ENCODE results near the gene COPB2. TPM values are rescaled to one million over a fixed set of nuclear protein-coding genes. Genes with fewer than 3 reads are reported as not detected.

Gene COPB2
- total and polyA plus RNA-seq, 2 donors, result 59.3 to 157 TPM

GRCh38 chr3:139329364-139329850 is 60.0 kb downstream of the COPB2 start:
- peak; percentile 39 for DNase-seq (ENCODE audit: extremely low spot score)
- Histone ChIP-seq H3K27ac (ENCODE audit: low read depth) (no peak overlapping the region), H3K36me3 (ENCODE audit: insufficient read depth) (no peaks in the 10 kb centered on the region), H3K4me3 (ENCODE audit: low read depth, low read length) (no peak overlapping the region), H3K4me1 (ENCODE audit: insufficient read depth) (no peaks in the 10 kb centered on the region)
- 10% methylated on average over 25 of the region's 25 CpGs for WGBS

DNA sequence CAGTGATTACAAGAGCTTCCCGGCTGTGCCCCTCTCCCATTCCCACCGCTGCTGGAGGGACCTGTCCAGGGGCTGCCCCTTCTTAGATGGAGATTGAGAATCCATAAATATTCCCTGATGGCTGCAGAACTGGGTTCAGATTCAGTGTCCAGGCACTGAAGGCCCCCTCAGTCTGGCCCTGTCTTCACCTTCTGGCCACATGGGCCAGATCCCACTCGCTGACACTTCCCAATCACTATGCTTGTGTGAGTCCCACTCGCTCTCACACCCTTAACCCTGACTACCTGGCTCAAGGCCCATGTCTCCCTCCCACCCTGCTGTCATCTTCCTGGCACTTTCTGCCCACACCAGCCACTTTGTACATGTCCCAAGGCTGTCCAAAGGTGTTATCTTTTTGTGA is 61.1 kb downstream of the COPB2 start:
- WGBS, result 90% methylated on average over 4 of the region's 4 CpGs
- Histone ChIP-seq H3K27ac (ENCODE audit: low read depth) (no peak overlapping the region), H3K4me1 (ENCODE audit: insufficient read depth) (no peaks in the 10 kb centered on the region), H3K4me3 (ENCODE audit: low read depth, low read length) (no peak overlapping the region), H3K36me3 (ENCODE audit: insufficient read depth) (no peaks in the 10 kb centered on the region)
- no peak for DNase-seq (ENCODE audit: extremely low spot score)

DNA sequence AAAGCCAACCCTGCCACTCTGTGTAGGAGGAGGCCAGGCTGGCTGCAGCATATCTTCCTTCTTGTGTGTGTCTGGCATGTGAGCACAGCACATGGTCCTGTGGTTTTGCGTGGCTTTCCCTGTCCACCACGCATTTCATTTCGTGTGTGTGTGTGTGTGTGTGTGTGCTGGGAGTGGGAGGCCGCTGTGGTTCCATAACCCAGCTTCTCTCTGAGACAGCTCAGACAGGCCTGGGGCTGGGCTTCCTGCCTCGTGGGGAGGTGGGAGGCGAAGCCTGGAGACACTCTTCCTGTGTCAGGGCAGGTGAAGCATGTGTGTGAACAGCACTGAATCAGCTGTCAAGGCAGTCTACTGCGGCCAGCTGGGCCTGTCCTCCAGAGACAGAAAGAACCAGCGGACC is 61.6 kb downstream of the COPB2 start:
- Histone ChIP-seq H3K36me3 (ENCODE audit: insufficient read depth) (no peaks in the 10 kb centered on the region), H3K4me3 (ENCODE audit: low read depth, low read length) (no peak overlapping the region), H3K27ac (ENCODE audit: low read depth) (no peak overlapping the region)

DNA sequence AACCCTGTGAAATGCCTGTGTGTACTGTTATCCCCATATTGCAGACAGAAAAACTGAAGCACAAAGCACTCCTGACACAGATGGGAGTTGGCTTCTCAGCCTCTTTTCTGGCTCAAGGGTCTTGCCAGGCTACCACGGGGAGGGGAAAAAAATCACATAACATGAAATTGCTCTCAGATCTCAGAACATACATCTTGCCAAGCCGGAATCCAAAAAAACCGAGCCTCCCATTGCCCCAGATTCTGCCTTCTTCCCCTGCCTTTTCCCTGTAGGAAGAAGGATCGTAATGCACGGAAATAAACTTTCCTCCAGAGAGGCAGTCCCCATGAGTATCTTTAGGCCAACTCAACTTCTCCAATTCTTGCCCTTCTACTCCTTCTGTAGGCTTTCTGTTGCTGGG is 62.2 kb downstream of the COPB2 start:
- no peaks in the 10 kb centered on the region for H3K36me3 ChIP-seq (ENCODE audit: insufficient read depth)
- DNase-seq (ENCODE audit: extremely low spot score), result no peak
- no peak overlapping the region for H3K4me3 ChIP-seq (ENCODE audit: low read depth, low read length)
- H3K4me1 ChIP-seq (ENCODE audit: insufficient read depth), result no peaks in the 10 kb centered on the region
- H3K27ac ChIP-seq (ENCODE audit: low read depth), result no peak overlapping the region
- WGBS, result 82% methylated on average over 5 of the region's 5 CpGs

More for the DNA sequence above, 61.6 kb downstream of the COPB2 start:
- H3K4me1 ChIP-seq (ENCODE audit: insufficient read depth), result no peaks in the 10 kb centered on the region
- no peak for DNase-seq (ENCODE audit: extremely low spot score)
- 78% methylated on average over 8 of the region's 8 CpGs for WGBS

DNA sequence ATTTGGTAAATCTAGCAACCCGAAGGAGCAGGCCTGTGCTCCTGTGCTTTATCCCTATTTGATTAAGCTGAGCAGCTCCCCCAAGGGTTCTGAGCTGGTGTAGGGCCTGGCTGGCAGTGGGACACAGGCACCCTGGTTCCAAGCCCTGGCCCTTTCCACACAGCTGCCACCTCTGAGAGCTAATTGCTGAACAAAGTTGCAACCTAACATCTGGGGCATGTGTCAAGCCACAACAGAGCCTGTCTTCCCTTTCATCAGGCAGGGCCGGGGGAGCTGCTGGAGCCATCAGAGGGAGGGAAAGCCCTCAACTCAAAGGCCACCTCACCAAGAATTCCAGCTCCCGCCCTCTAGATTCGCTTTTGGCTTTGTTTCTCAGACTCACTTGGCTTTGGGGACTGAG is 62.7 kb downstream of the COPB2 start:
- Histone ChIP-seq H3K36me3 (ENCODE audit: insufficient read depth) (no peaks in the 10 kb centered on the region), H3K4me3 (ENCODE audit: low read depth, low read length) (no peak overlapping the region), H3K27ac (ENCODE audit: low read depth) (no peak overlapping the region), H3K4me1 (ENCODE audit: insufficient read depth) (no peaks in the 10 kb centered on the region)
- no peak for DNase-seq (ENCODE audit: extremely low spot score)
- WGBS, result 71% methylated on average over 4 of the region's 4 CpGs

DNA sequence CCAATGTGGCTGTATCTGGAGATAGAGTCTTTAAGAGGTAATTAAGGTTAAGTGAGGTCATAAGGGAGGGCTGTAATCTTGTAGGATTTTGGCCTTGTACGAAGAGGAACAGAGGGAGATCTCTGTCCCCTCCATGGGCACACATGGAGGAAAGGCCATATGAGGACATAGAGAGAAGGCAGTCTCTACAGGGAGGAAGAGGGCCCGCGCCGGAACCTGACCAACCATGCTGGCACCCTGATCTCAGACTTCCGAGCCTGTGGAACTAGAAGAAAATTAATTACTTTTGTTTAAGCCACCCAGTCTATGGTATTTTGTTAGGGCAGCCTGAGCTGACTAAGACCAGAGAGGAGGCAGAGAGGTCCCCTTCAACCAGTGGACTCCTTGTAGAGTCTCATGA is 63.3 kb downstream of the COPB2 start:
- Histone ChIP-seq H3K27ac (ENCODE audit: low read depth) (no peak overlapping the region), H3K4me1 (ENCODE audit: insufficient read depth) (no peaks in the 10 kb centered on the region), H3K4me3 (ENCODE audit: low read depth, low read length) (no peak overlapping the region), H3K36me3 (ENCODE audit: insufficient read depth) (no peaks in the 10 kb centered on the region)
- DNase-seq (ENCODE audit: extremely low spot score), result no peak
- 88% methylated on average over 5 of the region's 5 CpGs for WGBS

DNA sequence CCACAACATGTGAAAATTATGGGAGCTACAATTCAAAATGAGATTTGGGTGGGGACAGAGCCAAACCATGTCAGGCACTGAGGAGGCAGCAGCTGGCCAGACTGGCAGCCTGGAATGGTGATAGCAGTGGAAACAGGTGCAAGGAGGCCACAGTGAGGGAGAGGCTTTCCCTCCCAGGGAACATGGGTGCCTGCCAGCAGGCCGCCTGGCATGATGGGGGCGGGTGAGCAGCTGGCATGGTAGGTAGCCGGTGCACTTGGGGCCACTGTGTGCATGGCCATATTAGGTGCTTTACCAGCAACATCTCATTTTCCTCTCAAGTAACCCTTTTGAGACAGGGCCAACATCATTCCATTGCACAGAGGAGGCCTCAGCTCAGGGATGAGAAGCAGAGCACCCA is 63.9 kb downstream of the COPB2 start:
- WGBS, result 89% methylated on average over 3 of the region's 3 CpGs
- H3K27ac ChIP-seq (ENCODE audit: low read depth), result no peak overlapping the region
- H3K36me3 ChIP-seq (ENCODE audit: insufficient read depth), result no peaks in the 10 kb centered on the region
- no peak overlapping the region for H3K4me3 ChIP-seq (ENCODE audit: low read depth, low read length)
- DNase-seq (ENCODE audit: extremely low spot score), result no peak
- H3K4me1 ChIP-seq (ENCODE audit: insufficient read depth), result no peaks in the 10 kb centered on the region

DNA sequence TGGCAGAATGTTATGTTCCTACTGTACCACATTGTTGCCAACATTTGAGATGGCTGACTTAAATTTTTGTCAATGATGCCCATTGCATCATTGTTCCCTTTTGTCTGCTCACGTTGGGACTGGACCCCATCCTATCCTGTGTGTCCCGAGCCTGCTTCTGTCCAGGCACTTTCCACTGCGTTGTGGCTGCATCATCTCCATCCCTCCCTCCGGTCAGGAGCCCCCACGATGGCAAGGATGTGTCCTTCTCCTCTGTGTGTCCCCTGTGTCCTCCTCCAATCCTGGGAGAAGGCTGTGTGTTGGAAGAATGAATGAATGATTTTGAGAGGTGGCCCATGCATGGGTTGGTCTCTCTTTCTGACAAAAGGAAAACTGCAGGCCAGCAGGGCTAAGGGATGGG is 65.0 kb downstream of the COPB2 start:
- DNase-seq (ENCODE audit: extremely low spot score), result no peak
- no peak overlapping the region for H3K4me3 ChIP-seq (ENCODE audit: low read depth, low read length)
- WGBS, result 56% methylated on average over 5 of the region's 5 CpGs
- H3K27ac ChIP-seq (ENCODE audit: low read depth), result no peak overlapping the region
- H3K4me1 ChIP-seq (ENCODE audit: insufficient read depth), result no peaks in the 10 kb centered on the region
- no peaks in the 10 kb centered on the region for H3K36me3 ChIP-seq (ENCODE audit: insufficient read depth)

DNA sequence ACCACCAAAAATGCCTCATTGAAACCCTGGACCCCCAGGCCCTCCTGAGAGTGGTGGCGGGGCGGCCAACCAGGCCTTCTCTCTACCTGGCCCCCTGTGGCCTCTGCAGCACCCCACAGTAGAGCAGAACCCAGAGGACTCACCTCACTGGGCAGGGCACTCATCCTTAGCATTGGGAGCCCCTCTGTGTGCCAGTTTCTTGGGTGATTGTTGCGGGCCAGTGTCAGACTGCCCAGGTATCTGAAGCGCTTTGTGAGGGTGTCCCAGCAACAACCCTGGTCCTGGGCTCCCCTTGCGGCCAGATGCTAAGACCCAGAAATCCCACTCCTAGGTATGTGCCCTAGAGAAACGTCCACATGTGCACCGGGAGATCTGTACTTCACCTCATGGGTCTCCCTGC is 66.3 kb downstream of the COPB2 start:
- DNase-seq (ENCODE audit: extremely low spot score), result no peak
- 91% methylated on average over 7 of the region's 7 CpGs for WGBS

DNA sequence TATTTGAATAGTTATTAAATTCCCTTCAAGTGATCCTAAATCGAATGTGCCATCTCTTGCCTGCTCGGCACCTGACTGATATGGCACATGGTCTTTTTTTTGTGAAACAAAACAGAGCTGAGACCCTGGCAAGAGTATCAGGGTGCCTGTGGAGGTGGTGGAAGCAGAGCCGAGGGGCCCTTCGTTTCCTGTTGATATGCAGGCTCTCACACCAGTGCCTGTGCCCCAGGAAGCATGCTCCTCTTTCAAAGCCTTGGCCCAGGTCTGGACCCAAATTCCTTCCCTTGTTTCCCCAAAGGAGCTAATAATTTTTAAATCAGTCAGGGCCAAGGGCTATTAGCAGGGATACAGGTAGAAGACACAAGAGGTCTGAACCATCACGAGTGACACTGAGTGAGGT is 67.1 kb downstream of the COPB2 start:
- no peak overlapping the region for H3K4me3 ChIP-seq (ENCODE audit: low read depth, low read length)
- WGBS, result 58% methylated on average over 5 of the region's 5 CpGs
- no peak for DNase-seq (ENCODE audit: extremely low spot score)
- no peaks in the 10 kb centered on the region for H3K36me3 ChIP-seq (ENCODE audit: insufficient read depth)
- H3K27ac ChIP-seq (ENCODE audit: low read depth), result no peak overlapping the region
- H3K4me1 ChIP-seq (ENCODE audit: insufficient read depth), result no peaks in the 10 kb centered on the region

More for the DNA sequence above, 66.3 kb downstream of the COPB2 start:
- H3K4me1 ChIP-seq (ENCODE audit: insufficient read depth), result no peaks in the 10 kb centered on the region
- H3K36me3 ChIP-seq (ENCODE audit: insufficient read depth), result no peaks in the 10 kb centered on the region
- no peak overlapping the region for H3K4me3 ChIP-seq (ENCODE audit: low read depth, low read length)
- no peak overlapping the region for H3K27ac ChIP-seq (ENCODE audit: low read depth)

DNA sequence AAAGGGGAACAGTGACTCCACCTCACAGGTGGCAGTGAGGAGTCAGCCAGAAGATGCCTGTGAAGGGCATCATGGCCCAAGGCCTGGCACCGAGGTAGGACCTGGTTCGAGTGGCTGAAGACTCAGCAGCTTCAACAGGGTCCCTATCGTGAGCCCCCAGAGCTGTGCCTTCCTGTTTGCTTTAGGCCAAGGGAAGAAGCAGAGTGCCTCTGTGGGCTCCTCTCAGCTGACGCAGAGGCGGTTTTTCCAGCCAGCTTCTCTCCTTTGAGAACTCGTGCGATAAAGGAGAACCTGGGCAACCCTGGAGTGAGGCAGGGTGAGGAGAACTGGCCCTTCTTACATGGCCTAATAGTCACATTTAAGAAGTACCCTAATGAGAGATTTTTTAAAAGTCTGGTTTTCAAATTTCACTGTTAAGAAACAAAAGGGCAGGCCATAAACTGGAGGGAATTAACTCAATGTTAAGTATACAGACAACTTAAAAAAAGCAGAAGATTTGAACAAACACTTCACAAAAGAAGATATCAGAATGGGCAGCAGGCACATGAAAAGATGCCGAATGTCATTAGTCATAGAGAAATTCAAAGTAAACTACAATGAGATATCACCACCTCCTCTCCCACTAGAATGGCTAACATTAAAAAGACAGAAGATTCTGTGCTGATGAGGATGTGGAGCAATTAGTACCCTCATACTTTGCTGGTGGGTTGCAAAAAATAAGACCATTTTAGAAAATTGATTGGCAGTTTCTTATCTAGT is 68.7 kb downstream of the COPB2 start:
- WGBS, result 77% methylated on average over 8 of the region's 8 CpGs
- Histone ChIP-seq H3K27ac (ENCODE audit: low read depth) (no peak overlapping the region), H3K4me3 (ENCODE audit: low read depth, low read length) (no peak overlapping the region), H3K4me1 (ENCODE audit: insufficient read depth) (no peaks in the 10 kb centered on the region), H3K36me3 (ENCODE audit: insufficient read depth) (no peaks in the 10 kb centered on the region)
- DNase-seq (ENCODE audit: extremely low spot score), result no peak

DNA sequence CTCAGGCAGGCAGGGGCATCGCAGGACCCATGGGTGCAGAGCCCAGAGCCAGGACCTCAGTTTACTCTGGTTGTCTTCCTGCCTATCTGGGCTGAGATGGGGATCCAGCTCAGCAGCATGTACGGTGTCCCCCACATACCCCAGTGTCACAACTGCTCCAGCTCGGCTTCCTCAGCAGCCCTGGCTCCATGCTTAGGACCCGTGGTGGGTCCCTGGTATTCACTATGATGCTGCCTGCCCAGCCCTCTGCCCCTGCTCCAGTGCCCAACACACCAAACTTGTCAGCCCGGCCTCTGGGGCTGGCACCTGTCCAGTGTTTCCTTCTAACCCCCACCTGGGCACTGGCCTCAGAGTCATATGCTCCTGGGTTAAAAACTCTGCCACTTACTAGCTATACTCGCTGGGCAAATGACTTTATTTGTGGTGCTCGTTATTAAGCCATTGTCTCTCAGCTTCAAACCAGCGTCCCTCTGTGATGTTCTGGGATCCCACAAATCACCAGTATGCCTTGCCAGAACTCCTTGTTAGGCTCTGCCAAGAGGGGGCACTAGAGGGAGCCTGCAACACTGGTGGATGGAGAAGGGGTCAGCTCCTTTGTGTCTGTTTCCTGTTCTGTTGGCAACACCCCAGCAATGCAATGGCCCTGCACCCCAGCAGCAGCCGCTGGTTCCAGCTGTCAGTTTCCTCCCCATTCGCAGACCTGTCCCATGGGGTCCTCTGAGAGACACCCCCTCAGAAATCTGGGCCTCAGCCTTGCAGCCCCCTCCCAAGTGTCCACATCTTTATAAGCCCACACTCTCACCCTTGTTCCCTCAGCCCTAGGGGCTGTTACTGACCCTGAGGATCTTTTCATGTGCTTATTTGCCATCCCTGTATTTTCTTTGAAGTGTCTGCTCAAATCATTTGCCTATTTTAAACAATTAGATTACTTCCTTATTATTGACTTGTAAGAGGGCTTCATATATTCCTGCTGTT is 69.7 kb downstream of the COPB2 start:
- no peak overlapping the region for H3K27ac ChIP-seq (ENCODE audit: low read depth)
- no peaks in the 10 kb centered on the region for H3K36me3 ChIP-seq (ENCODE audit: insufficient read depth)
- WGBS, result 66% methylated on average over 10 of the region's 10 CpGs
- H3K4me3 ChIP-seq (ENCODE audit: low read depth, low read length), result no peak overlapping the region
- H3K4me1 ChIP-seq (ENCODE audit: insufficient read depth), result no peaks in the 10 kb centered on the region
- no peak for DNase-seq (ENCODE audit: extremely low spot score)

DNA sequence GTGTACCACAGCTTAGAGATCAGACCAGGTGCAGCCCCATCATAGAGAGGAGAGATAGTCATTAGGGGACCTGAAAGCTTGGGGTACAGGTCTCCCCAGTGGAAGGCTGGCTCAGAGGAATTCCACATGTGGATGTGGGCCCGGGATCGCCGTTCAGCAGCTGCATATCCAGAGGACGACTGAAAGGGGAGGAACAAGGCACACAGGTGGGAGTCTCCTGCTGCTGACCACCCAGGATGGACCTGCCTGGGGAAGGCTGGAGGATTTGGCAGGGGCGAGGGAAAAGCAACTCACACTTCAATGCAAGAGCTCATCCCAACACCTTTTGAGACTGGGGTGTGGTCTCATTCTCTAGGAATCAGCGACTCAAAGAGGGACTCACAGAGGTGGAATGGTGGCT is 70.6 kb downstream of the COPB2 start:
- 69% methylated on average over 6 of the region's 6 CpGs for WGBS
- Histone ChIP-seq H3K27ac (ENCODE audit: low read depth) (no peak overlapping the region), H3K4me3 (ENCODE audit: low read depth, low read length) (no peak overlapping the region), H3K36me3 (ENCODE audit: insufficient read depth) (no peaks in the 10 kb centered on the region), H3K4me1 (ENCODE audit: insufficient read depth) (no peaks in the 10 kb centered on the region)
- DNase-seq (ENCODE audit: extremely low spot score), result no peak

DNA sequence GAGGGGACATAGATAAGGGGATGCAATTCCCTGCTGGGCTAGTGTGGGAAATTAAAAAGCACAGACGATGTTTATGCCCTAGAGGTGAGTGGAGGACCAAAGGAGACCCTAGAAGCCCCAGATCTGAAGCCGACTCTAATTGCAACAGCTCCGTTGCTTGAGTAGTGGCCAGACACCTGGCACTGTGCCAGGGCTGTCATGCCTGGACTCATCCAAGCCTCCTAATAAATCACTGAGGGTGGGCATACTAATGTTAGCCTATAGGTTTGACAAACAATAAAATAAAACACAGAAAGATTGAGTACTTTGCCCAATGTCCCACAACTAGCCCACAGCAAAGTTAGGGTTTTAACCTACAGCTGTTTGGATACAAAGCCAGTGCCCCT is 71.0 kb downstream of the COPB2 start:
- Histone ChIP-seq H3K27ac (ENCODE audit: low read depth) (no peak overlapping the region), H3K4me1 (ENCODE audit: insufficient read depth) (no peaks in the 10 kb centered on the region), H3K36me3 (ENCODE audit: insufficient read depth) (no peaks in the 10 kb centered on the region), H3K4me3 (ENCODE audit: low read depth, low read length) (no peak overlapping the region)
- WGBS, result 14% methylated on average over 3 of the region's 3 CpGs
- no peak for DNase-seq (ENCODE audit: extremely low spot score)
